OCI-LY7 (cell line): ENCODE measurements around the gene DPYSL4. TPM values are rescaled to one million over a fixed set of nuclear protein-coding genes. Genes with fewer than 3 reads are reported as not detected.

Experiments
- BruUV-seq: library from RNA; stranded (reverse); fragments of 400-500 nt; replicated peaks from 2 replicates; lab custom pipeline; 2021; lab: Mats Ljungman, UMichigan
- CTCF ChIA-PET: fragments of 300-600 bp; sonication (Branson Sonifier 250); formaldehyde crosslinking; loops from one replicate; lab custom pipeline; 2022; ENCODE audit warnings: antibody characterized with exemption; ENCODE audit not compliant: unreplicated experiment; lab: Charles Lee
- POLR2A ChIA-PET: fragments of 300-600 bp; sonication (Branson Sonifier 250); formaldehyde crosslinking; loops from one replicate; lab custom pipeline; 2022; ENCODE audit warnings: antibody characterized with exemption; lab: Charles Lee
- DNase-seq: peaks from one replicate; pipeline ENCODE4 v3.0.0-alpha.2; 2015; ENCODE audit warnings: low spot score
- H2AFZ ChIP-seq: fragments of 200-600 bp; sonication (generic), shearing (Covaris generic); 2 replicates; pipeline ENCODE4 v1.6.1; 2014; ENCODE audit warnings: mild to moderate bottlenecking, antibody characterized with exemption, low read length, moderate library complexity
- H3K27ac ChIP-seq: fragments of 200-600 bp; sonication (generic); 2 replicates; pipeline ENCODE4 v1.5.1; 2014; ENCODE audit warnings: mixed run types, low read depth, mild to moderate bottlenecking, moderate library complexity, low read length, inconsistent platforms; ENCODE audit not compliant: poor library complexity, severe bottlenecking
- H3K36me3 ChIP-seq: fragments of 200-600 bp; sonication (generic); 2 replicates; pipeline ENCODE4 v1.6.1; 2014; ENCODE audit warnings: mild to moderate bottlenecking, antibody characterized with exemption, low read length, moderate library complexity, mixed read lengths; ENCODE audit not compliant: insufficient read depth
- H3K4me1 ChIP-seq: fragments of 200-600 bp; sonication (generic); 2 replicates; pipeline ENCODE4 v1.5.1; 2014; ENCODE audit warnings: mild to moderate bottlenecking, low read length; ENCODE audit not compliant: insufficient read depth, poor library complexity, severe bottlenecking
- H3K4me2 ChIP-seq: fragments of 200-600 bp; sonication (generic); 2 replicates; pipeline ENCODE4 v1.6.1; 2014; ENCODE audit warnings: mild to moderate bottlenecking, low read length
- H3K4me3 ChIP-seq: fragments of 200-600 bp; sonication (generic); 2 replicates; pipeline ENCODE4 v1.5.1; 2014; ENCODE audit warnings: mild to moderate bottlenecking, low read depth, low read length; ENCODE audit not compliant: poor library complexity, severe bottlenecking
- H3K79me2 ChIP-seq: fragments of 200-600 bp; sonication (generic); 2 replicates; pipeline ENCODE4 v1.6.1; 2016; ENCODE audit warnings: low read depth, mild to moderate bottlenecking, low read length, moderate library complexity, mixed read lengths; ENCODE audit not compliant: insufficient read depth
- H3K9me2 ChIP-seq: fragments of 200-600 bp; sonication (generic); 2 replicates; pipeline ENCODE4 v1.6.1; 2016; ENCODE audit warnings: mild to moderate bottlenecking, low read length, mixed read lengths; ENCODE audit not compliant: insufficient read depth
- H3K9me3 ChIP-seq: fragments of 200-600 bp; sonication (generic); 2 replicates; pipeline ENCODE4 v1.6.1; 2014; ENCODE audit warnings: mild to moderate bottlenecking, mixed run types, low read length, mixed read lengths
- H4K20me1 ChIP-seq: fragments of 200-600 bp; sonication (generic); 2 replicates; pipeline ENCODE4 v1.6.1; 2014; ENCODE audit warnings: mild to moderate bottlenecking, antibody characterized with exemption, low read length, moderate library complexity, mixed read lengths; ENCODE audit not compliant: insufficient read depth
- EZH2phosphoT487 ChIP-seq: fragments of 200-600 bp; sonication (generic); IDR thresholded peaks from 2 replicates; pipeline ENCODE4 v1.6.1; 2018; ENCODE audit warnings: low read depth, borderline replicate concordance, mild to moderate bottlenecking, mixed run types, antibody characterized with exemption, low read length, moderate library complexity, mixed read lengths
- intact Hi-C: fragments of 100-400 bp; cut with micrococcal nuclease; formaldehyde crosslinking; loops from one replicate; pipeline ENCODE4 v1.10.0; 2022; ENCODE audit not compliant: unreplicated experiment
- total RNA-seq, 2 experiments: library from RNA; depleted of rRNA in 1 of 2; stranded (reverse); fragments of >200 nt in 1 of 2; shearing (Covaris generic) in 1 of 2; gene quantifications; 2 replicates each; pipeline ENCODE4 v1.2.3, GENCODE V29; 2014 to 2022
- TF ChIP-seq, protein P1 (sequence below): fragments of 200-600 bp; sonication (generic); conservative IDR thresholded peaks from 2 replicates; pipeline ENCODE4 v1.5.1; 2014; ENCODE audit warnings: mild to moderate bottlenecking, antibody characterized with exemption, low read length, moderate library complexity, mixed read lengths

The DPYSL4 gene
- total RNA-seq, 2 experiments from 2014 or later, result not detected

GRCh38 chr10:132203256-132204077, 16.7 kb downstream of the DPYSL4 start:
- H3K27ac ChIP-seq, result no peak overlapping the region
- POLR2A ChIA-PET, result no interaction called here
- no peaks in the 10 kb centered on the region for H3K4me1 ChIP-seq
- H3K4me3 ChIP-seq, result no peak overlapping the region
- BruUV-seq, result no TSS peak
- DNase-seq, result no peak
- no peaks in the 10 kb centered on the region for H3K36me3 ChIP-seq
- no peak overlapping the region for H3K4me2 ChIP-seq
- TF ChIP-seq EZH2phosphoT487, result no peak
- TF ChIP-seq, protein P1, sequence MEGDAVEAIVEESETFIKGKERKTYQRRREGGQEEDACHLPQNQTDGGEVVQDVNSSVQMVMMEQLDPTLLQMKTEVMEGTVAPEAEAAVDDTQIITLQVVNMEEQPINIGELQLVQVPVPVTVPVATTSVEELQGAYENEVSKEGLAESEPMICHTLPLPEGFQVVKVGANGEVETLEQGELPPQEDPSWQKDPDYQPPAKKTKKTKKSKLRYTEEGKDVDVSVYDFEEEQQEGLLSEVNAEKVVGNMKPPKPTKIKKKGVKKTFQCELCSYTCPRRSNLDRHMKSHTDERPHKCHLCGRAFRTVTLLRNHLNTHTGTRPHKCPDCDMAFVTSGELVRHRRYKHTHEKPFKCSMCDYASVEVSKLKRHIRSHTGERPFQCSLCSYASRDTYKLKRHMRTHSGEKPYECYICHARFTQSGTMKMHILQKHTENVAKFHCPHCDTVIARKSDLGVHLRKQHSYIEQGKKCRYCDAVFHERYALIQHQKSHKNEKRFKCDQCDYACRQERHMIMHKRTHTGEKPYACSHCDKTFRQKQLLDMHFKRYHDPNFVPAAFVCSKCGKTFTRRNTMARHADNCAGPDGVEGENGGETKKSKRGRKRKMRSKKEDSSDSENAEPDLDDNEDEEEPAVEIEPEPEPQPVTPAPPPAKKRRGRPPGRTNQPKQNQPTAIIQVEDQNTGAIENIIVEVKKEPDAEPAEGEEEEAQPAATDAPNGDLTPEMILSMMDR, result no peak
- no peaks in the 10 kb centered on the region for H3K9me3 ChIP-seq
- intact Hi-C loops, result no loop called here
- H3K79me2 ChIP-seq, result no peaks in the 10 kb centered on the region
- CTCF ChIA-PET, result no interaction called here
- H3K9me2 ChIP-seq, result no peaks in the 10 kb centered on the region
- no peaks in the 10 kb centered on the region for H4K20me1 ChIP-seq
- H2AFZ ChIP-seq, result no peak overlapping the region

DNA sequence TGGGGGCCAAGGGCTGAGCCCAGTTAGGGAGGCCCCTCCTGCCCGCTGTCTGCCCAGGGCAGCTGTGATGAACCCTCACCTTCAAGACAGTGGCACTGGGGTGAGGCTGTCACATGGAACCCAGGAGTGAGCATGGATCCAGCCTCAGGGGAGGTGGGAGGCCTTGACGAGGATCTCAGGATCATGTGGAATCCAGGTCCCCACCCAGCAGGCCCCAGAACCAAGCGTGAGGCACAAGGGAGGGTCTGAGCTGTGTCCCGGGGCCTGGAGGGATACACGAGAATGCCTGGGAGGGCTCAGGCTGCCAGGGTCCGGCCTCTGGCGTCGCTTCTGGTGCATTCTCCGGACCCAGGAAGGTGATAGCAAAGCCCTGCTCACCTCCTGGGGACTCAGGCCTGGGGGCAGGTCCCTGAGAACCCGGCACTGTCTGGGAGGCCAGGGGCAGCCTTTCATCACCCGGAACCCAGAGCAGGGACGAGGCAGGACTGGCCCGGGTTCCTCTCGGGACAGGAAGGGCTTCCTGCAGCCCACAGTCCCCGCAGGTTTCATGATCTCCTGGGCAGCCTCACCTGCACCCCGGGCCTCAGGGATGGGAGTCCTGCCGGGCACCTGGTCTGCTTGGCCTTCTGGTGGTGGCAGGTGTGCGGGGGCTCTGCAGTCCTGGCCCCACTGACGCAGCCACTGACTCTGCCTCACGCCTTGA, 17.5 kb downstream of the DPYSL4 start:
- no peaks in the 10 kb centered on the region for H3K9me2 ChIP-seq
- no peak overlapping the region for H3K4me2 ChIP-seq
- H3K9me3 ChIP-seq, result no peaks in the 10 kb centered on the region
- CTCF ChIA-PET, result no interaction called here
- no peak overlapping the region for H3K27ac ChIP-seq
- TF ChIP-seq, protein P1, result no peak
- TF ChIP-seq EZH2phosphoT487, result no peak
- H3K4me3 ChIP-seq, result no peak overlapping the region
- H3K4me1 ChIP-seq, result no peaks in the 10 kb centered on the region
- intact Hi-C loops, result no loop called here
- H2AFZ ChIP-seq, result no peak overlapping the region
- no peak for DNase-seq
- POLR2A ChIA-PET, result no interaction called here
- no peaks in the 10 kb centered on the region for H4K20me1 ChIP-seq
- no peaks in the 10 kb centered on the region for H3K79me2 ChIP-seq
- no TSS peak for BruUV-seq
- H3K36me3 ChIP-seq, result no peaks in the 10 kb centered on the region
